Measurements from ENCODE around the gene PLXNA3.

The PLXNA3 gene

GRCh38 chrX:154460326-154460725 is 2.2 kb downstream of the PLXNA3 start:
- DNase-seq = no peak
- Histone ChIP-seq H3F3A (ENCODE audit: insufficient read depth, low read length) (no peaks in the 10 kb centered on the region), H3K27me3 (replicated peaks; ENCODE audit: insufficient read depth, low read length) (no peaks in the 10 kb centered on the region), H3K9me3 (replicated peaks; ENCODE audit: insufficient read depth, low read length) (no peaks in the 10 kb centered on the region), H3K27ac (ENCODE audit: low read length) (no peak overlapping the region), H4K20me1 (ENCODE audit: insufficient read depth, low read length) (no peaks in the 10 kb centered on the region), H3K4me3 (ENCODE audit: low read length) (no peak overlapping the region), H2AFZ (ENCODE audit: low read length) (no peak overlapping the region), H3K9me2 (replicated peaks; ENCODE audit: insufficient read depth, low read length) (no peaks in the 10 kb centered on the region), H3K4me1 (ENCODE audit: low read length) (no peaks in the 10 kb centered on the region), H3K9ac (ENCODE audit: low read length) (no peak overlapping the region), H3K79me2 (ENCODE audit: low read length) (peaks cover 5% of the 10 kb centered on the region; the same call in 1 of the 2 replicates), H3K4me2 (ENCODE audit: low read depth, low read length) (no peak overlapping the region), H3K36me3 (replicated peaks; ENCODE audit: insufficient read depth, low read length) (no peaks in the 10 kb centered on the region)
- TF ChIP-seq EZH2 (optimal IDR thresholded peaks at IDR 0.05; ENCODE audit: low read depth, low read length) = no peak
- no peak for TF ChIP-seq EZH2phosphoT487 (IDR thresholded peaks at IDR 0.05; ENCODE audit: low read length)
- no peak for TF ChIP-seq CTCF (IDR thresholded peaks at IDR 0.05; ENCODE audit: low read length)

- Histone ChIP-seq H4K20me1 (ENCODE audit: insufficient read depth, low read length) (no peaks in the 10 kb centered on the region), H2AFZ (ENCODE audit: low read length) (no peak overlapping the region), H3K4me1 (ENCODE audit: low read length) (no peaks in the 10 kb centered on the region), H3K79me2 (ENCODE audit: low read length) (peaks cover 5% of the 10 kb centered on the region; the same call in 1 of the 2 replicates), H3K36me3 (replicated peaks; ENCODE audit: insufficient read depth, low read length) (no peaks in the 10 kb centered on the region), H3K27ac (ENCODE audit: low read length) (no peak overlapping the region), H3K9ac (ENCODE audit: low read length) (no peak overlapping the region), H3F3A (ENCODE audit: insufficient read depth, low read length) (no peaks in the 10 kb centered on the region), H3K27me3 (replicated peaks; ENCODE audit: insufficient read depth, low read length) (no peaks in the 10 kb centered on the region), H3K9me3 (replicated peaks; ENCODE audit: insufficient read depth, low read length) (no peaks in the 10 kb centered on the region), H3K9me2 (replicated peaks; ENCODE audit: insufficient read depth, low read length) (no peaks in the 10 kb centered on the region), H3K4me2 (ENCODE audit: low read depth, low read length) (no peak overlapping the region), H3K4me3 (ENCODE audit: low read length) (no peak overlapping the region)
- TF ChIP-seq EZH2phosphoT487 (IDR thresholded peaks at IDR 0.05; ENCODE audit: low read length) (no peak), EZH2 (optimal IDR thresholded peaks at IDR 0.05; ENCODE audit: low read depth, low read length) (no peak), CTCF (IDR thresholded peaks at IDR 0.05; ENCODE audit: low read length) (no peak)
- no peak for DNase-seq
These were observed 4.3 kb downstream of the PLXNA3 start for GRCh38 chrX:154462396-154462795.

DNA sequence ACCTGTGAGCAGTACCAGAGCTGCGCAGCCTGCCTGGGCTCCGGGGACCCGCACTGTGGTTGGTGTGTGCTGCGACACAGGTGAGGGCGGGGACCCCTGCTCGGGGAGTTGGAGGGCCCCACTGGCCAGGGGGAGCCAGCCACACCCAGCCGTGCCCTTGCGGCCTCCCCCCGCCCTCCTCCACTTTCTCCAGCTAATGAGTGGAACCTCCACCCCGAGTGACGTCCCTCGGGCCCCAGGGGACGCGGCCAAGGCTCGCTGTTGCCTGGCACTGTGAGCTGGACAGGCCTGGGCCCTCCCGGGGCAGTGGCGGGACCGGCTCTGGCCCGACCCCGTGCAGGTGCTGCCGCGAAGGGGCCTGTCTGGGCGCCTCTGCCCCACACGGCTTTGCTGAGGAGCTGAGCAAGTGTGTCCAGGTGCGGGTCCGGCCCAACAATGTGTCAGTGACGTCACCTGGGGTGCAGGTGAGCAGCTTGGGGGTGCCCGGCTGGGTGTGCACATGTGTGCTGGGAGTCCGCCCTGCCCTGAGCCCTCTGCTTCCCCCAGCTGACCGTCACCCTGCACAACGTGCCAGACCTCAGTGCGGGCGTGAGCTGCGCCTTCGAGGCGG is 5.6 kb downstream of the PLXNA3 start:
- Histone ChIP-seq H3K36me3 (replicated peaks; ENCODE audit: insufficient read depth, low read length) (no peaks in the 10 kb centered on the region), H2AFZ (ENCODE audit: low read length) (no peak overlapping the region), H3K4me3 (ENCODE audit: low read length) (no peak overlapping the region), H3K9me3 (replicated peaks; ENCODE audit: insufficient read depth, low read length) (no peaks in the 10 kb centered on the region), H3K4me1 (ENCODE audit: low read length) (no peaks in the 10 kb centered on the region), H3K27ac (ENCODE audit: low read length) (no peak overlapping the region), H3K27me3 (replicated peaks; ENCODE audit: insufficient read depth, low read length) (no peaks in the 10 kb centered on the region), H3K79me2 (ENCODE audit: low read length) (peaks cover 4% of the 10 kb centered on the region; the same call in 1 of the 2 replicates), H3K4me2 (ENCODE audit: low read depth, low read length) (no peak overlapping the region), H4K20me1 (ENCODE audit: insufficient read depth, low read length) (no peaks in the 10 kb centered on the region), H3F3A (ENCODE audit: insufficient read depth, low read length) (no peaks in the 10 kb centered on the region), H3K9me2 (replicated peaks; ENCODE audit: insufficient read depth, low read length) (no peaks in the 10 kb centered on the region), H3K9ac (ENCODE audit: low read length) (no peak overlapping the region)
- TF ChIP-seq EZH2phosphoT487 (IDR thresholded peaks at IDR 0.05; ENCODE audit: low read length) (no peak), EZH2 (optimal IDR thresholded peaks at IDR 0.05; ENCODE audit: low read depth, low read length) (no peak), CTCF (IDR thresholded peaks at IDR 0.05; ENCODE audit: low read length) (no peak)
- no peak for DNase-seq
